ENCODE results near the gene WNT9B.

The WNT9B gene

GRCh38 chr17:46813920-46814319 is 37.5 kb upstream of the WNT9B start:
- no peak overlapping the region for H2BK5ac ChIP-seq (ENCODE audit: low read depth, low read length, poor library complexity, severe bottlenecking)
- no peak overlapping the region for H2BK12ac ChIP-seq (ENCODE audit: low read length in 2 of 2)
- peak overlapping the region in 1 of 2 experiments; percentile 87 for H3K23ac ChIP-seq (ENCODE audit: low read length in 2 of 2)
- H3K14ac ChIP-seq (ENCODE audit: low read length in 2 of 2): no peak overlapping the region
- H3K4me1 ChIP-seq (ENCODE audit: control insufficient read depth, insufficient read depth, low read depth, low read length): peaks cover 18% of the 10 kb centered on the region
- H3K36me3 ChIP-seq (ENCODE audit: control insufficient read depth in 1 of 2, insufficient read depth in 2 of 2, low read depth in 1 of 2, low read length in 2 of 2): no peaks in the 10 kb centered on the region
- no peak overlapping the region for H4K91ac ChIP-seq (ENCODE audit: low read length)
- no peak overlapping the region for H3K18ac ChIP-seq (ENCODE audit: low read depth in 1 of 2, low read length in 2 of 2)
- no peak for DNase-seq
- WGBS: 57% methylated on average over 2 of the region's 3 CpGs
- H2AK5ac ChIP-seq (ENCODE audit: low read length, severe bottlenecking): no peak overlapping the region
- H3K79me1 ChIP-seq (replicated peaks; ENCODE audit: low read length, poor library complexity, severe bottlenecking): no peaks in the 10 kb centered on the region
- peaks cover 33 to 78% of the 10 kb centered on the region in 2 experiments for H3K27me3 ChIP-seq (ENCODE audit: control insufficient read depth in 1 of 2, insufficient read depth in 1 of 2, low read length in 2 of 2)
- no peak overlapping the region for H2AFZ ChIP-seq (ENCODE audit: low read depth, low read length)
- H3K4me2 ChIP-seq (ENCODE audit: low read length, poor library complexity, severe bottlenecking): no peak overlapping the region
- no peak overlapping the region for H3K4ac ChIP-seq (ENCODE audit: low read depth in 1 of 2, low read length in 2 of 2)
- no peak overlapping the region for H2BK120ac ChIP-seq (ENCODE audit: low read depth, low read length)
- H3K9ac ChIP-seq (ENCODE audit: low read length): no peak overlapping the region
- no peak overlapping the region for H3K27ac ChIP-seq (ENCODE audit: low read length, poor library complexity, severe bottlenecking)
- H3K4me3 ChIP-seq (ENCODE audit: insufficient read depth in 1 of 2, low read depth in 1 of 2, low read length in 2 of 2): no peak overlapping the region
- no peaks in the 10 kb centered on the region for H3K9me3 ChIP-seq (ENCODE audit: control insufficient read depth, low read length)
- no peak overlapping the region for H2BK15ac ChIP-seq (ENCODE audit: low read depth, poor library complexity, severe bottlenecking)
- H4K8ac ChIP-seq (ENCODE audit: low read length): no peak overlapping the region

DNA sequence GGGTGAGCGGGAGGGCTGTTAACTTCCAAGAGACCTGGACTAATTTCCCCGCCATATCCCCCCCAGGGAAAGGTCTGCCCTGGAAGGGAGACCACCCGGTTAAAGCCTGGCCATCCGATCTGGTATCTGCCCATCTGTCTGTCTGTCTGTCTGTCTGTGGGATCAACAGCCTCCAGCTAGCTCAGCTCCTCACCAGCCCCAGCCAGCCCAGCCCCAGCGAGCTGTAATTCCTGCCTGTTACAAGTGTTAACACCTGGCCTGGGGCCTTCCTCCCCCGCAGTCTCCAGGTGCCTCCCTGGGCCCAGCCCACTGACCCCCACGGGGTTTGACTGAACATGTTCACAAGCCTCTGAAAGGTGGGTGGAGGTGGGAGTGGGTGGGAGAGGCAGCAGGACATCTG is 36.9 kb upstream of the WNT9B start:
- H4K91ac ChIP-seq (ENCODE audit: low read length): no peak overlapping the region
- no peak overlapping the region for H3K18ac ChIP-seq (ENCODE audit: low read depth in 1 of 2, low read length in 2 of 2)
- H3K27me3 ChIP-seq (ENCODE audit: control insufficient read depth in 1 of 2, insufficient read depth in 1 of 2, low read length in 2 of 2): peaks cover 38 to 81% of the 10 kb centered on the region in 2 experiments
- peaks cover 23% of the 10 kb centered on the region for H3K4me1 ChIP-seq (ENCODE audit: control insufficient read depth, insufficient read depth, low read depth, low read length)
- H3K27ac ChIP-seq (ENCODE audit: low read length, poor library complexity, severe bottlenecking): no peak overlapping the region
- H2AK5ac ChIP-seq (ENCODE audit: low read length, severe bottlenecking): no peak overlapping the region
- H3K23ac ChIP-seq (ENCODE audit: low read length in 2 of 2): no peak overlapping the region
- H3K14ac ChIP-seq (ENCODE audit: low read length in 2 of 2): no peak overlapping the region
- no peak overlapping the region for H2BK15ac ChIP-seq (ENCODE audit: low read depth, poor library complexity, severe bottlenecking)
- H4K8ac ChIP-seq (ENCODE audit: low read length): no peak overlapping the region
- no peak overlapping the region for H2AFZ ChIP-seq (ENCODE audit: low read depth, low read length)
- 48% methylated on average over 7 of the region's 7 CpGs for WGBS
- no peak overlapping the region for H2BK12ac ChIP-seq (ENCODE audit: low read length in 2 of 2)
- no peak overlapping the region for H3K4ac ChIP-seq (ENCODE audit: low read depth in 1 of 2, low read length in 2 of 2)
- no peaks in the 10 kb centered on the region for H3K9me3 ChIP-seq (ENCODE audit: control insufficient read depth, low read length)
- no peaks in the 10 kb centered on the region for H3K79me1 ChIP-seq (replicated peaks; ENCODE audit: low read length, poor library complexity, severe bottlenecking)
- DNase-seq: no peak
- H3K9ac ChIP-seq (ENCODE audit: low read length): no peak overlapping the region
- no peak overlapping the region for H2BK5ac ChIP-seq (ENCODE audit: low read depth, low read length, poor library complexity, severe bottlenecking)
- no peak overlapping the region for H2BK120ac ChIP-seq (ENCODE audit: low read depth, low read length)
- H3K4me2 ChIP-seq (ENCODE audit: low read length, poor library complexity, severe bottlenecking): no peak overlapping the region
- no peak overlapping the region for H3K4me3 ChIP-seq (ENCODE audit: insufficient read depth in 1 of 2, low read depth in 1 of 2, low read length in 2 of 2)
- H3K36me3 ChIP-seq (ENCODE audit: control insufficient read depth in 1 of 2, insufficient read depth in 2 of 2, low read depth in 1 of 2, low read length in 2 of 2): no peaks in the 10 kb centered on the region

- no peak overlapping the region for H2BK12ac ChIP-seq (ENCODE audit: low read length in 2 of 2)
- H3K27me3 ChIP-seq (ENCODE audit: control insufficient read depth in 1 of 2, insufficient read depth in 1 of 2, low read length in 2 of 2): peaks cover 51 to 88% of the 10 kb centered on the region in 2 experiments
- WGBS: 85% methylated on average over 12 of the region's 12 CpGs
- peak overlapping the region in 1 of 2 experiments; percentile 29 for H3K14ac ChIP-seq (ENCODE audit: low read length in 2 of 2)
- H3K4me2 ChIP-seq (ENCODE audit: low read length, poor library complexity, severe bottlenecking): no peak overlapping the region
- no peaks in the 10 kb centered on the region for H3K79me1 ChIP-seq (replicated peaks; ENCODE audit: low read length, poor library complexity, severe bottlenecking)
- no peak overlapping the region for H2BK5ac ChIP-seq (ENCODE audit: low read depth, low read length, poor library complexity, severe bottlenecking)
- no peak overlapping the region for H3K18ac ChIP-seq (ENCODE audit: low read depth in 1 of 2, low read length in 2 of 2)
- H3K4ac ChIP-seq (ENCODE audit: low read depth in 1 of 2, low read length in 2 of 2): no peak overlapping the region
- H4K8ac ChIP-seq (ENCODE audit: low read length): no peak overlapping the region
- H4K91ac ChIP-seq (ENCODE audit: low read length): peak overlapping the region; percentile 9
- H3K9ac ChIP-seq (ENCODE audit: low read length): no peak overlapping the region
- H3K23ac ChIP-seq (ENCODE audit: low read length in 2 of 2): no peak overlapping the region
- no peak overlapping the region for H2AK5ac ChIP-seq (ENCODE audit: low read length, severe bottlenecking)
- no peaks in the 10 kb centered on the region for H3K9me3 ChIP-seq (ENCODE audit: control insufficient read depth, low read length)
- H2BK120ac ChIP-seq (ENCODE audit: low read depth, low read length): no peak overlapping the region
- H2BK15ac ChIP-seq (ENCODE audit: low read depth, poor library complexity, severe bottlenecking): no peak overlapping the region
- no peak overlapping the region for H3K4me3 ChIP-seq (ENCODE audit: insufficient read depth in 1 of 2, low read depth in 1 of 2, low read length in 2 of 2)
- no peak overlapping the region for H3K27ac ChIP-seq (ENCODE audit: low read length, poor library complexity, severe bottlenecking)
- no peak for DNase-seq
- no peak overlapping the region for H2AFZ ChIP-seq (ENCODE audit: low read depth, low read length)
- H3K4me1 ChIP-seq (ENCODE audit: control insufficient read depth, insufficient read depth, low read depth, low read length): peaks cover 30% of the 10 kb centered on the region
- no peaks in the 10 kb centered on the region for H3K36me3 ChIP-seq (ENCODE audit: control insufficient read depth in 1 of 2, insufficient read depth in 2 of 2, low read depth in 1 of 2, low read length in 2 of 2)
Observed at GRCh38 chr17:46815474-46816353, 35.7 kb upstream of the WNT9B start.

DNA sequence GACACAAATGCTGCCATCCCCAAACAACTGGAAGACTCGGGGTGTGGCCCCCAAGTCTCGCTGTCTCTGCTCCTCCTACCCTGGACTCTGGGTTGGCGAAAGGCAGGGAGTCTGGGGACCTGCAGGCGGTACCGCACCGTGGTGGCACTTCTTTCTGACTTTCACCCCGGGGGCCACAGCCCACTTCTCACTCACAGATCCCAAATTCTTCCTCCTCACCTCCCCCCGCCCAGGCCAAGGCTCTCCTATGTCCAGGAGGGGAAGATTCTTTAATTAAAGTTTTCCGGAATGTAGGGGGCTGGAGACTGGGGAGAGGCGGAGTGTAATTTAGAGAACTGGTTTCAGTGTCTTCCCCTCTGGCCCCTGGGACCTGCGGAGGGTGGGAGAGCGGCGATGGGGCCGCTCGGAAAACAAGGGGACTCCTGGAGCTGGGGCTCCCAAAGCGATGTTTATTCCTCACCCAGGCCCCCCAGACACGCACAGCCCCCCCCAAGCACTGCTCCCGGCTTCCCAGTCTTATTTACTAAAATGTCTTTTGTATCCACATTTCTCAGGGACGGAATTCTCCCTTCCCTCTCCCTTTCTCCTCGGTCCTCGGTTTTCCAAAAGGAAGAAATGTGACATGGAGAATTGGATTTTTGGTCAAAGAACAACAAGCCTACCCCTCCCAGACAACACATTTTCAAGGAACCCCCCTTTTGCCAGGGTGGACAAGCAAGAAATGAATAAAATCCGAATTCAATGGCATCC is 34.1 kb upstream of the WNT9B start:
- Histone ChIP-seq H3K4me1 (ENCODE audit: control insufficient read depth, insufficient read depth, low read depth, low read length) (peaks cover 27% of the 10 kb centered on the region), H3K27me3 (ENCODE audit: control insufficient read depth in 1 of 2, insufficient read depth in 1 of 2, low read length in 2 of 2) (peaks cover 67 to 97% of the 10 kb centered on the region in 2 experiments), H3K27ac (ENCODE audit: low read length, poor library complexity, severe bottlenecking) (no peak overlapping the region), H3K18ac (ENCODE audit: low read depth in 1 of 2, low read length in 2 of 2) (no peak overlapping the region), H3K4ac (ENCODE audit: low read depth in 1 of 2, low read length in 2 of 2) (no peak overlapping the region), H2BK120ac (ENCODE audit: low read depth, low read length) (no peak overlapping the region), H3K4me2 (ENCODE audit: low read length, poor library complexity, severe bottlenecking) (no peak overlapping the region), H2BK5ac (ENCODE audit: low read depth, low read length, poor library complexity, severe bottlenecking) (no peak overlapping the region), H4K8ac (ENCODE audit: low read length) (no peak overlapping the region), H2BK12ac (ENCODE audit: low read length in 2 of 2) (no peak overlapping the region), H3K4me3 (ENCODE audit: insufficient read depth in 1 of 2, low read depth in 1 of 2, low read length in 2 of 2) (no peak overlapping the region), H3K36me3 (ENCODE audit: control insufficient read depth in 1 of 2, insufficient read depth in 2 of 2, low read depth in 1 of 2, low read length in 2 of 2) (peaks cover 0 to 2% of the 10 kb centered on the region in 2 experiments), H2BK15ac (ENCODE audit: low read depth, poor library complexity, severe bottlenecking) (no peak overlapping the region), H4K91ac (ENCODE audit: low read length) (no peak overlapping the region), H2AFZ (ENCODE audit: low read depth, low read length) (no peak overlapping the region), H3K79me1 (replicated peaks; ENCODE audit: low read length, poor library complexity, severe bottlenecking) (no peaks in the 10 kb centered on the region), H3K9me3 (ENCODE audit: control insufficient read depth, low read length) (no peaks in the 10 kb centered on the region), H3K9ac (ENCODE audit: low read length) (no peak overlapping the region), H2AK5ac (ENCODE audit: low read length, severe bottlenecking) (no peak overlapping the region), H3K14ac (ENCODE audit: low read length in 2 of 2) (no peak overlapping the region), H3K23ac (ENCODE audit: low read length in 2 of 2) (no peak overlapping the region)
- no peak for DNase-seq
- 16% methylated on average over 18 of the region's 22 CpGs for WGBS

Data from mesenchymal stem cell (in vitro differentiated cells and primary cell).